HepG2 (cell line): ENCODE data around the gene TOP1. TPM values are rescaled to one million over a fixed set of nuclear protein-coding genes. Genes with fewer than 3 reads are reported as not detected.

Experiments
- CBFB ChIP-seq: sonication (generic); formaldehyde crosslinking; IDR thresholded peaks from 2 replicates; pipeline ENCODE4 v1.4.0; 2020; ENCODE audit warnings: missing genetic modification reagents
- ETV5 ChIP-seq: IDR thresholded peaks from 2 replicates; pipeline ENCODE4 v1.6.1; 2018; ENCODE audit warnings: missing biosample characterization, missing genetic modification reagents, inconsistent platforms, borderline replicate concordance
- GATAD1 ChIP-seq: IDR thresholded peaks from 2 replicates; pipeline ENCODE4 v1.6.1; 2016; ENCODE audit warnings: missing genetic modification reagents, missing compliant biosample characterization
- HCFC1 ChIP-seq: fragments of 150-350 bp; IDR thresholded peaks from 2 replicates; pipeline ENCODE4 v1.6.1; 2014; ENCODE audit warnings: low read depth, low read length
- HOXA3 ChIP-seq: sonication (generic); formaldehyde crosslinking; IDR thresholded peaks from 2 replicates; pipeline ENCODE4 v1.5.0; 2020; ENCODE audit warnings: missing genetic modification reagents
- MXD4 ChIP-seq: IDR thresholded peaks from 2 replicates; pipeline ENCODE4 v1.6.1; 2016; ENCODE audit warnings: mild to moderate bottlenecking, missing biosample characterization, missing genetic modification reagents
- PHB2 ChIP-seq: fragments of 450-650 bp; IDR thresholded peaks from 2 replicates; pipeline ENCODE4 v1.6.1; 2018; ENCODE audit not compliant: partially characterized antibody
- PREB ChIP-seq: sonication (generic); formaldehyde crosslinking; IDR thresholded peaks from 2 replicates; pipeline ENCODE4 v1.4.0; 2020; ENCODE audit warnings: missing genetic modification reagents
- RARA ChIP-seq: IDR thresholded peaks from 2 replicates; pipeline ENCODE4 v1.6.1; 2016; ENCODE audit warnings: missing genetic modification reagents, missing compliant biosample characterization
- RERE ChIP-seq: IDR thresholded peaks from 2 replicates; pipeline ENCODE4 v1.6.1; 2016; ENCODE audit warnings: low read depth, missing genetic modification reagents, missing compliant biosample characterization
- RFX5 ChIP-seq: IDR thresholded peaks from 2 replicates; pipeline ENCODE4 v1.6.1; 2011; ENCODE audit warnings: low read depth, low read length, improper control_type of control experiment
- SNAPC2 ChIP-seq: sonication (generic); formaldehyde crosslinking; IDR thresholded peaks from 2 replicates; pipeline ENCODE4 v1.8.1; 2022; ENCODE audit warnings: mild to moderate bottlenecking, missing genetic modification reagents
- SSRP1 ChIP-seq: IDR thresholded peaks from 2 replicates; pipeline ENCODE4 v1.6.1; 2016; ENCODE audit warnings: control low read depth
- TFAP4 ChIP-seq: sonication (generic); IDR thresholded peaks from 2 replicates; pipeline ENCODE4 v1.6.1; 2016; ENCODE audit warnings: low read depth, borderline replicate concordance
- USF2 ChIP-seq, 2 experiments: sonication (generic) in 1 of 2; formaldehyde crosslinking in 1 of 2; IDR thresholded peaks; 2 replicates each; pipeline versions ENCODE4 v1.5.1 to v1.6.1; 2011 to 2020; ENCODE audit warnings: borderline replicate concordance in 1 of 2, low read depth in 1 of 2, low read length in 1 of 2, mild to moderate bottlenecking in 1 of 2, missing genetic modification reagents in 1 of 2, moderate library complexity in 1 of 2
- XBP1 ChIP-seq: sonication (generic); formaldehyde crosslinking; IDR thresholded peaks from 2 replicates; pipeline ENCODE4 v1.5.0; 2020; ENCODE audit warnings: missing genetic modification reagents
- ZMAT3 ChIP-seq: sonication (generic); formaldehyde crosslinking; conservative IDR thresholded peaks from 2 replicates; pipeline ENCODE4 v1.7.0; 2021; ENCODE audit warnings: missing genetic modification reagents
- ZNF569 ChIP-seq: sonication (generic); formaldehyde crosslinking; IDR thresholded peaks from 2 replicates; pipeline ENCODE4 v1.5.0; 2020; ENCODE audit warnings: mild to moderate bottlenecking, missing genetic modification reagents, moderate library complexity, borderline replicate concordance
- ZNF747 ChIP-seq: sonication (generic); formaldehyde crosslinking; IDR thresholded peaks from 2 replicates; pipeline ENCODE4 v1.8.1; 2023; ENCODE audit warnings: missing genetic modification reagents, mild to moderate bottlenecking, borderline replicate concordance
- ZNF784 ChIP-seq: sonication (generic); formaldehyde crosslinking; IDR thresholded peaks from 2 replicates; pipeline ENCODE4 v1.5.1; 2020; ENCODE audit warnings: missing genetic modification reagents, mild to moderate bottlenecking, borderline replicate concordance
- polyA plus RNA-seq, 8 experiments: library from polyadenylated mRNA; depleted of rRNA in 3 of 8; stranded (reverse) in 7 of 8; unstranded in 1 of 8; fragments of >200 nt; fragmentation: Illumina TruSeq in 4 of 8; extraction: Trizol in 4 of 8; gene quantifications; 2 replicates each; pipeline versions ENCODE4 v1.2.1 to v1.2.3, GENCODE V29; 2011 to 2016; ENCODE audit warnings: low read depth in 4 of 8, missing spikeins in 1 of 8, mixed read lengths in 1 of 8; ENCODE audit not compliant: insufficient read depth in 1 of 8
- total RNA-seq, 5 experiments: library from RNA; depleted of rRNA; stranded (reverse); fragments of >200 nt; fragmentation: Illumina TruSeq; extraction: Trizol; gene quantifications; 2 replicates each; pipeline ENCODE4 v1.2.3, GENCODE V29; 2016; ENCODE audit warnings: low read depth in 1 of 5

The TOP1 gene
- total and polyA plus RNA-seq, 2 of the 13 experiments (the other 11 are each of a cell fraction or from before 2014, with no cell fraction given): 10.2 to 19.4 TPM

GRCh38 chr20:41014561-41015088 is 14.0 kb upstream of the TOP1 start (continued):
- TF ChIP-seq RERE (CRISPR knock-in tag) (no peak), ETV5 (CRISPR knock-in tag) (no peak), SNAPC2 (CRISPR knock-in tag) (no peak), XBP1 (CRISPR knock-in tag) (no peak), HCFC1 (no peak), RARA (peak; percentile 81), ZNF784 (0 out of 2 replicates have a peak, but pooled peaks have one; percentile 28), ZNF569 (CRISPR knock-in tag) (no peak), HOXA3 (CRISPR knock-in tag) (0 out of 2 replicates have a peak, but pooled peaks have one; percentile 11), RFX5 (no peak), USF2 (IDR thresholded peaks at IDR 0.05; ENCODE audit: low read depth, low read length) (no peak), USF2 (CRISPR knock-in tag; IDR thresholded peaks at IDR 0.05; ENCODE audit: borderline replicate concordance) (no peak), GATAD1 (CRISPR knock-in tag) (no peak), SSRP1 (no peak), TFAP4 (peak; percentile 80; the same call in 1 of the 2 replicates), PREB (CRISPR knock-in tag) (no peak), ZMAT3 (CRISPR knock-in tag) (no peak), MXD4 (CRISPR knock-in tag) (no peak), ZNF747 (CRISPR knock-in tag) (no peak), PHB2 (no peak), CBFB (CRISPR knock-in tag) (no peak)
